SU-DHL-6 (cell line): ENCODE results near the gene KIF9.

Source experiments
- EZH2phosphoT487 ChIP-seq: fragments of 200-600 bp; sonication (generic), shearing (Covaris generic); conservative IDR thresholded peaks from 2 replicates; pipeline ENCODE4 v1.6.1; 2018; ENCODE audit warnings: mild to moderate bottlenecking, antibody characterized with exemption, low read length, moderate library complexity, mixed read lengths
- TF ChIP-seq, protein P1 (sequence below): fragments of 200-600 bp; sonication (generic); IDR thresholded peaks from one replicate; pipeline ENCODE4 v1.5.1; 2017; ENCODE audit warnings: antibody characterized with exemption, mild to moderate bottlenecking, low read length, moderate library complexity; ENCODE audit not compliant: insufficient read depth, poor library complexity, severe bottlenecking

DNA sequence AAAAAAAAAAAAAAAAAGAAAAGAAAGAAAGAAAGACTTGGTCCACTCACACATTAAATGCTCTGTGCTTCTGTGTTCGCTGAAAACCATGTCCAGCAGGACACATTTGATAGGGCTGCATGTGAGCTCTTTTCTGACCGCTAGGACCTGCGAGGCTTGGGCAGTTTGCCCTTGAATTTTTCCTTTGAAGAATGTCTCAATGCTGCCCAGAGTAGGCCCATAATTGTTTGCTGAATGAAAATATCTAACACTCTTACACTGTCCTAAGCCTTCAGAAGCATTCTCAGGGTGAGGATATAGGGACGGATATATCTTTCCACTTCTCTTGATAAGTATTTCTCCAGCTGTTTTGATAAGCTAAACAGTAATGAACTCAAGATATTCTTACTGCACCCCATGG lies 6.0 kb downstream of the KIF9 start:
- TF ChIP-seq, protein P1, sequence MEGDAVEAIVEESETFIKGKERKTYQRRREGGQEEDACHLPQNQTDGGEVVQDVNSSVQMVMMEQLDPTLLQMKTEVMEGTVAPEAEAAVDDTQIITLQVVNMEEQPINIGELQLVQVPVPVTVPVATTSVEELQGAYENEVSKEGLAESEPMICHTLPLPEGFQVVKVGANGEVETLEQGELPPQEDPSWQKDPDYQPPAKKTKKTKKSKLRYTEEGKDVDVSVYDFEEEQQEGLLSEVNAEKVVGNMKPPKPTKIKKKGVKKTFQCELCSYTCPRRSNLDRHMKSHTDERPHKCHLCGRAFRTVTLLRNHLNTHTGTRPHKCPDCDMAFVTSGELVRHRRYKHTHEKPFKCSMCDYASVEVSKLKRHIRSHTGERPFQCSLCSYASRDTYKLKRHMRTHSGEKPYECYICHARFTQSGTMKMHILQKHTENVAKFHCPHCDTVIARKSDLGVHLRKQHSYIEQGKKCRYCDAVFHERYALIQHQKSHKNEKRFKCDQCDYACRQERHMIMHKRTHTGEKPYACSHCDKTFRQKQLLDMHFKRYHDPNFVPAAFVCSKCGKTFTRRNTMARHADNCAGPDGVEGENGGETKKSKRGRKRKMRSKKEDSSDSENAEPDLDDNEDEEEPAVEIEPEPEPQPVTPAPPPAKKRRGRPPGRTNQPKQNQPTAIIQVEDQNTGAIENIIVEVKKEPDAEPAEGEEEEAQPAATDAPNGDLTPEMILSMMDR, result no peak
- TF ChIP-seq EZH2phosphoT487, result no peak
